HG02943 (cell line): ENCODE data around the gene ASTN2.
A peak's percentile ranks its signal among the peaks of the same experiment; 100 is the strongest.

Experiments
- ATAC-seq: cut with Tn5 transposase; IDR thresholded peaks from one replicate; pipeline ENCODE4 v1.9.1; 2021; ENCODE audit warnings: mild to moderate bottlenecking, low read depth, moderate library complexity; ENCODE audit not compliant: unreplicated experiment

ASTN2 gene

DNA sequence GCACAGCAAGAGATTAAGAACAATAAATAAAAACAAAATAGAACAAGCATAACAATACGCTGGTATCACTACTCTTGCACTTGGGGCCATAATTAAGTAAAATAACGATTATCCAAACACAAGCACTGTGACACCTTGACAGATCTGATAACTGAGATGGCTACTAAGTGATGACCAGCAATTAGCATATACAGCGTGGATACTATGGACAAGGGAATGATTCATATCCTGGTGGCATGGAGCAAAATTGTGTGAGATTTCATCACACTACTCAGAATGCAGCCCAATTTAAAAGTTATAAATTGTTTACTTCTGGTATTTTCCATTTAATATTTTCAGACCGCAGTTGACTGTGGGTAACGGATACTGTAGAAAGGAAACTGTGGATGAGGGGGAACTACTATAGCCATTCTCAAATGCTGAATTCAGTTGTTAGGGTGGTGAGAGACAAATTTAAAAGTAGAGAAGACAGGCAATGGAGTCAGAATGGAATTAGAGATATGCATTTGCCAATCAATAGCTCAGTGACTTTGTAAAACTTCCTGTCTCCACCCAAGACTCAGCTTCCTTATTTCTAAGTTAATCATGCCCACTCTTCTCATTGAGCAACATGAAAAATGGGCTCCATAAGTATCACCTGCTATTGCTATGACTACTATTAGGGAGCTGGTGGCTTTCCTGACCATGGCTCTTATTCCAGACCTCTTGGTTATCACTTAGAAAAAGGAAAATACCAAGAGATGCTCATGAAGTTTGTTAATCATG, 427.0 kb downstream of the ASTN2 start:
- no peak for ATAC-seq

DNA sequence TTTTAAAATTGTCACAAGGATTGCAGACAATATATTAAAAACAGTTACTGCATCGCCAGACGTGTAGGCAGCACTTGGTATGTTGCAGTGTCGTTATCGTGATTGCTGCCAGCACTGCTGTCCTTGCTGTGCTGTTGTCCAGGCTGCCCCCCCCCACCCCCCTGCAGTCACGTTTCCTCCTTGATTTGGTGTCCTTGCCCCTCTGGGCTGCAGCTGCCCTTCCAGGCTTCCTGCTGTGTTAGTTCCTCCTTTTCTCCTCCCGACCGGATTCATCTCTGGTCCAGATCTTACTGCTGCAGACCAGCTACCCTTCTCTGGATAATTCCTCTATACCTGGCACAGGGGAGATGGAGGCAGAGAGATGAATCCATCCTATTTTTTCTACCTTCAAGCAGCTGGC, 428.8 kb downstream of the ASTN2 start:
- no peak for ATAC-seq

GRCh38 chr9:116985596-116985995, 429.3 kb downstream of the ASTN2 start:
- ATAC-seq, result no peak

DNA sequence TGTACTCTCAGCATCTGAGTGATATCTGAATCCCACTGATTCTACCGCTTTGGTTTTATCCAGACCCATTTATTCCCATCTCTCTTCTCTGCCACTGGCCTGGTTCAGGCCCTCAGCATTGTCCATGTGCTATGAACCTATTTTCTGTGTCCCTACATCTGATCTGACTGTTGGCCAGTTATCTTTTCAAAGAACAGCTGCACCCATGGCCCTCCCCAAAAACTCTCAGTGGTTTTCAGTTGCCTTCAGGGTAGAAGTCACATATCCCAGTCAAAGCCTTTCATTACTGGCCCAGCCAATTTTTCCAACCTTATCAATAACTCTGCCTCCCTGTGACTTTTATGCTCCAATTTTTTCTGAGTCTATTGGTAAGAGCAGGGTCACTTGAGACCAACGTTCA, 430.7 kb downstream of the ASTN2 start:
- ATAC-seq, result no peak

DNA sequence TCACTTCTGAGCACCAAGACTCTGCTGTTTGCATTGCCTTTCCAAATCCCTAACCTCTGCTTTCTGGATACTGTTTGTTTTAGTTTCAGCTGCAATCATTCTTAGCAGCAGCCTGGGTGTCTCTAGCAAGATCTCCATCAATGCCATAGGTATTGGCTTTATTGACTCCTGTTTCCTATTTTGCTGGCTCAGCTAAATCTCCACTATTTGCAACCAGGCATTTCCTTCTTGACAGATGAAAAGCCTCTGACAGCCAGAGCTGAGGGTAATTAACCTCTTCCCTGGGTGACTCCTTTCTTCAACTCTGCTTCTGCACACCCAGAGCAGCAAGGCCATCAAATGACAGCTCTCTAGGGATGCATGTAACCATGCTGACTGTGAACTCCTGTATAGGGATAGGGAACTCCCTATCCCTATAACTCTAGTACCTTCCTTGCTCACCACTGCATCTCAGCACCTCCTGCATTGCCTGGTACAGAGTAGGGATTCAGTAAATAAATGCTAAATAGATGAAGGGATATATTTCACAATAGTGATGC, 434.2 kb downstream of the ASTN2 start:
- no peak for ATAC-seq

DNA sequence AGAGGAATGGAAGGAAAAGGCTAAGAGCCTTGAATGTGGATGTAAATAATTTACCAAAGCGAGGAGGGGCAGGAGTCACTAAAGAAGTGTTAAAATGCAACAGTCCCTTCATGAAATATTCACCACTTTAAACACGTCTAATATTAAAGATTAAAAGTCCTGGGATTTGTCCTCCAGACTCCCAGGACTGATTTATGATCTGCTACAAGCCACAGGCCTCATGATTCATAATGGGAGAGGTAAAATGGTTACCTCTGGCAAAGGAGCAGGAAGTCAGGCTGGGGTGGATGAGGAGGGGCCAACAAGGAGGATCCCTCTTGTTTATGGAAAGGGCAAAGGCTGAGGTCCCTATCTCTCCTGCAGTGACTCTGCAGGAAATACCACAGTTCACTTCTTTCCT, 435.4 kb downstream of the ASTN2 start:
- no peak for ATAC-seq

DNA sequence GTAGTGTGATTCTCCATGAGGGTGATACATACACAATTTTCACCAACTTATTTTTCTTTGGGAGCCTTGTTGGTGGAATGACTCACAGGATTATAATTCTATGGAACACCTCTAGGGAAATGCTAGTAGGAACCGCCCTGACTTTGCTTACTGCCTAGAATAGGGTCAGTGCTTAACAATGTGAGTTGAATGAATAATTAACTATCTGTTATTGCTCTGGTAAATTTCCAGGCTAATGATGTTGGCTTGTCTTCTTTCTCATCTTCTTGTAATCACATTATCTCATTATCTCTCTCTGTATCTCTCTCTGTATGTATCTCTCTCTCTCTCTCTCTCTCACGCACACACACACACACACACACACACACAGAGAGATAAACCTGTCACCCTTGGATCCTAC, 436.7 kb downstream of the ASTN2 start:
- no peak for ATAC-seq

GRCh38 chr9:116975126-116975525, 439.7 kb downstream of the ASTN2 start:
- ATAC-seq, result no peak

DNA sequence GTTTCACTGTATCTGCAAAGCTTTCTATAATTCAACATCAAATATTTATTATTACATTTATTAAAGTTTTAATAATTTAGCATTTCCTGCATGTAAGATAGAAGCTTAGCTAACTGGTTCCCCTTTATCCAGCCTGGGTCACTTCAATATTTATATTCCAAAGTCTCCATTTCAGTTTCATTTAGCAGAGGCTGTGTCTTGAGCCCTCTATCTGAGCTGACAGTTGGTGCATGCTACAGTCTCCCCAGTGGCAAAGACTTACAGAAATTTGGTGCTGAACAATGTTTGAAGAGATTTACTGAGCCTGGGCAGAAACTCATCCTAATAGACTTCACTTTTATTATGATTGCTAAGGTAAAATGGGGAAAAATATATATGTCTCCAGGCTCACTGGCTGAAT, 448.7 kb downstream of the ASTN2 start:
- ATAC-seq, result no peak

DNA sequence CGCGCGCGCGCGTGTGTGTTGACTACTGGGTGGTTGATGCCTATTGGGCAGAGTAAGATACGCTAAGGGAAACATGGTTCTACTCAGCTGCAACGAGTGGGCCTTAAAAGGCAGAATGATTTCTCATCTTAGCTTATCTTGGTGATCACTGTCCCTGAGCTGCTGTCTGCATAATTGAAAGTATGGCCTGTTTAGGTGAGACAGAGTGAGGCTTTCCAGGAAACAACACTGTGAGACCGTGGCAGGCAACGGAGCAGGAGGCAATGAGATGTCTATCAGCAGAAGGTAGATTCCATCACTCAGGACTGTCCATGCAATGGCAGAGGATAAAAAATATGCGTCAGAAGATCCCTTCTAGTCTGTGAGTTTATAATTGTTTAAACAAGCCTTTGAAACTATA, 450.6 kb downstream of the ASTN2 start:
- no peak for ATAC-seq

GRCh38 chr9:116959809-116960208, 455.0 kb downstream of the ASTN2 start:
- ATAC-seq, result no peak

DNA sequence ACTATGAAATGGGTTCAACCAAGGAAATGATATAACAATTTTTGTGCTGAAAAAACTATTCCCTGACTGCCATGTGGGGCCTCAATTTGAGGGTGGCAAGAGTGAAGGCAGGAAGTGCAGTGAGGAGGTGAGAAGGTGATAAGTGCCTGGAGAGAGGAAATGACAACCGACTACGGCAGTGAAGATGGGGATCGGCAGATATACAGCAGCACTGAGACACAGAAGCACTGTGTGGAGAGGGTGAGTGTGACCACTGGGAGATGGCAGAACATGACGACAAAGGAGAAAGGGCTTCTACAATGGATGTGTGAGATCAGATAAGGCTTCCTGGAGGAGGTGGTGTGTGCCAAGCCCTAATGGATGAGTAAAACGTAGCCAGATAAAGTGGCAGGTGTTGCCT, 456.0 kb downstream of the ASTN2 start:
- ATAC-seq, result no peak

DNA sequence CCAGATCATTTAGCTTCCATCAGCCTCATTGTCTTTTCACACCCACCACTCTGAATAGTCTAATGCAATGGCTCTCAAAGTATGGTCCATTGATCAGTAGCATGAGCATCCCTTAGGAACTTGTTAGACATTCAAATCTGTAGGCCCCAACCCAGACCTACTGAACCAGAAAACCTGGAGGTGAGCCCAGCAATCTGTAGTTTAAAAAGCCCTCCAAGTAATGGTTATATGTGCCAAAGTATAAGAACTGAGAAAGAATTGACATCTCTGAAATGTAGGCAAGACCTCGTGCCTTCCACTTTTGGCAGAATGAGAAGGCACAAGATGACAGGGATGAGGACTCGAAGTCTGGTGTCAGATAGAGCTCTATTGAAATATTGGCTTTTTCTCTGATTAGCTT, 460.1 kb downstream of the ASTN2 start:
- ATAC-seq, result no peak

- ATAC-seq, result no peak
Measured at GRCh38 chr9:116953271-116953670, 461.6 kb downstream of the ASTN2 start.

DNA sequence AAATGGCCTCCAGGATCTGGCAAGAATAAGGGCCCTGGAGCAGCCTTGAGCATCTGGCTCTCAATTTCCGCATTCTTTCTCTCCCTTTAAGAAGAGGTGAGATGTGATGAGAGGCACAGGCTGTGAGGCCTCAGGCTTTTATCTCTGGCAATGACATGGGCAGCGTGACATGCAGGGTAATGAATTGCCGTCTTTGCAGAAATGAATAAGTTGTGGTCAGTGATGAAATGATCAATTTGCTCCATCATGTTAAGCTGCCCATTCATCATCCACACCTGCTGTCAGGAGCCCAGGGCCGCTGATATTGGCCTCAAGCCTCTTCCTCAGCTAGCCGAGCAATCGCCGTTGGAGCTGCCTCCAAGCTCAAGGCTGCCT, 462.4 kb downstream of the ASTN2 start:
- ATAC-seq, result no peak

- ATAC-seq, result peak; percentile 64
Measured at GRCh38 chr9:116951588-116952435, 463.0 kb downstream of the ASTN2 start.

DNA sequence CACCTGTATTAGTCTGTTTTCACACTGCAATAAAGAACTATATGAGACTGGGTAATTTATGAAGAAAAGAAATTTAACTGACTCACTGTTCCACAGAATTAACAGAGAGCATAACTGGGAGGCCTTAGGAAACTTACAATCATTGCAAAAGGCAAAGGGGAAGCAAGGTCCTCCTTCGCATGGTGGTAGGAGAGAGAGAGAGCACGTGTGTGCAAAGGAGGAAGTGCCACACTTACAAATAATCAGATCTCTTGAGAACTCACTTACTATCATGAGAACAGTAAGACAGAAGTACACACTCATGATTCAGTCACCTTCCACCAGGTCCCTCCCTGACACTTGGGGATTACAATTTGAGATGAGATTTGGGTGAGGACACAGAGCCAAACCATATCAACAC, 469.0 kb downstream of the ASTN2 start:
- no peak for ATAC-seq

DNA sequence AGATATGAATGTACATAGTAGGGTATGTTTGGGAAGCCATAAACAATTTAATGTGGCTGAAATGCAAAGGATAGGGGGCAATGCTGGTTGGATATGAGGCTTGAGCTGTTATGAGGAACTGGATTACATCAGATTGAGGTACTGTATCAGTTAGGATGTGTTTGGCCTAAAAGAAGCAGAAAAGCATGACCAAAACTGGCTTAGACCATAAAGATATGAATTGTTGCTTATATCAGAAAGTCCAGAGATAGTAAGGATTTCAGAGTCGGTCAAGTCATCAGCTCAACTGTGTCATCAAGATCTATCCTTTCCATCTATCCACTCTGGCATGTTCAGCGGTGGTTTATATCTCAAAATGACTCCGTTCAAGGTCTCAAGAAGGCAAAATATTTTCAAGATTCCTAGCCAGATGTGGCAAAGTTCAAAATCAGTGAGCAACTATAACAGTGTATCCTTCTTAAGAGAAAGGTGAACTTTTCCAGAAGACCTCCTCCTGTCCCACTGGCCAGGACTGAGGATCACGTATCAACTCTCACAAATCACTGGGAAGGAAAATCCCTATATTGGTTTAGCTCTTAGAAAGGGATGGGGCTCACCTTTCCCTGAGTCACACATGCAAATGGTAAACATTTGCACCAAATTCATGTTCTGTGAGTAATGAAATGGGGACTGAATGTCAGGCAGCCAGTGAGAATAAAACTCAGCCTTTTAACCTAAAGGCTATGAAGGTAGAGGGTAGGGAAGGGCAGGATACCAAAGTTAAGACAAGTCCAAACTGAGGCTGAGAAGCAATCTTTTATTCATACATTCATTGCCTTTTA, 469.9 kb downstream of the ASTN2 start:
- ATAC-seq, result no peak

GRCh38 chr9:116943970-116944369, 470.9 kb downstream of the ASTN2 start:
- ATAC-seq, result no peak

GRCh38 chr9:116942593-116943061, 472.2 kb downstream of the ASTN2 start:
- ATAC-seq, result no peak

- no peak for ATAC-seq
Measured at GRCh38 chr9:116941266-116941665, 473.6 kb downstream of the ASTN2 start.
